ENCODE data around the gene CISD3.

GRCh38 chr17:38701504-38702165 is 28.5 kb upstream of the CISD3 start:
- TF ChIP-seq POLR2AphosphoS5 (IDR thresholded peaks at IDR 0.05) (no peak), CTCF (IDR thresholded peaks at IDR 0.05) (no peak), POLR2A (IDR thresholded peaks at IDR 0.05) (no peak)
